IMR-90 (cell line): ENCODE results near the gene PSMD1. TPM values are rescaled to one million over a fixed set of nuclear protein-coding genes. Genes with fewer than 3 reads are reported as not detected.

ENCODE experiments used
- ATAC-seq: fragments of 200-7000 bp; cut with Tn5 transposase; 2 replicates; pipeline ENCODE4 v1.9.1; 2020; ENCODE audit warnings: low read depth, mild to moderate bottlenecking, moderate library complexity
- BruUV-seq: library from RNA; stranded (reverse); fragments of 400-500 nt; replicated peaks from 2 replicates; lab custom pipeline; 2021; lab: Mats Ljungman, UMichigan
- CTCF ChIA-PET: fragments of 300-600 bp; formaldehyde crosslinking; extraction: SDS; loops from one replicate; lab custom pipeline; 2021; ENCODE audit warnings: antibody characterized with exemption; lab: Yijun Ruan, JAX
- POLR2A ChIA-PET: fragments of 300-600 bp; sonication (Branson Sonifier 250); formaldehyde crosslinking; loops from one replicate; lab custom pipeline; 2022; ENCODE audit warnings: antibody characterized with exemption; ENCODE audit not compliant: unreplicated experiment; lab: Charles Lee
- DNase-seq: peaks from one replicate; pipeline ENCODE4 v3.0.0; 2013
- H2AFZ ChIP-seq: replicated peaks from 2 replicates; pipeline ENCODE3; 2013; ENCODE audit warnings: low read length, mild to moderate bottlenecking; ENCODE audit not compliant: poor library complexity
- H2AK5ac ChIP-seq: 2 replicates; pipeline ENCODE4 v1.6.1; 2013; ENCODE audit warnings: low read depth, low read length, inconsistent platforms
- H2AK9ac ChIP-seq: replicated peaks from 2 replicates; pipeline ENCODE3; 2013; ENCODE audit warnings: mild to moderate bottlenecking, low read depth, low read length, moderate library complexity; ENCODE audit not compliant: poor library complexity
- H2BK120ac ChIP-seq: 2 replicates; pipeline ENCODE4 v1.6.1; 2013; ENCODE audit warnings: low read depth, low read length, inconsistent platforms
- H2BK15ac ChIP-seq: 3 replicates; pipeline ENCODE4 v1.6.1; 2013; ENCODE audit warnings: low read depth, low read length, inconsistent platforms
- H2BK20ac ChIP-seq: 2 replicates; pipeline ENCODE4 v1.6.1; 2013; ENCODE audit warnings: low read depth, mild to moderate bottlenecking, inconsistent platforms, low read length, moderate library complexity
- H2BK5ac ChIP-seq: 2 replicates; pipeline ENCODE4 v1.6.1; 2013; ENCODE audit warnings: mild to moderate bottlenecking, low read depth, low read length, inconsistent platforms; ENCODE audit not compliant: poor library complexity, severe bottlenecking
- H3K14ac ChIP-seq: replicated peaks from 2 replicates; pipeline ENCODE4 v1.6.1; 2013; ENCODE audit warnings: low read depth, low read length, inconsistent platforms
- H3K18ac ChIP-seq: 2 replicates; pipeline ENCODE4 v1.6.1; 2013; ENCODE audit warnings: low read depth, low read length, control low read depth
- H3K23ac ChIP-seq: 2 replicates; pipeline ENCODE4 v1.6.1; 2013; ENCODE audit warnings: low read depth, low read length, inconsistent platforms
- H3K27ac ChIP-seq: 2 replicates; pipeline ENCODE4 v1.5.1; 2013; ENCODE audit warnings: mild to moderate bottlenecking, control low read depth, low read length; ENCODE audit not compliant: insufficient read depth
- H3K27me3 ChIP-seq: 2 replicates; pipeline ENCODE4 v1.6.1; 2013; ENCODE audit warnings: low read length; ENCODE audit not compliant: control insufficient read depth, insufficient read depth
- H3K36me3 ChIP-seq: 2 replicates; pipeline ENCODE4 v1.6.1; 2013; ENCODE audit warnings: low read length, mixed read lengths; ENCODE audit not compliant: control insufficient read depth, insufficient read depth
- H3K4ac ChIP-seq: 2 replicates; pipeline ENCODE4 v1.6.1; 2013; ENCODE audit warnings: low read depth, low read length, inconsistent platforms
- H3K4me1 ChIP-seq: 2 replicates; pipeline ENCODE4 v1.6.1; 2013; ENCODE audit warnings: low read length, mixed read lengths; ENCODE audit not compliant: control insufficient read depth, insufficient read depth
- H3K4me2 ChIP-seq: 2 replicates; pipeline ENCODE4 v1.6.1; 2013; ENCODE audit warnings: low read depth, mild to moderate bottlenecking, control low read depth, low read length, moderate library complexity
- H3K4me3 ChIP-seq: 2 replicates; pipeline ENCODE4 v1.5.1; 2013; ENCODE audit warnings: low read depth, mild to moderate bottlenecking, control low read depth, low read length, moderate library complexity; ENCODE audit not compliant: insufficient read depth
- H3K56ac ChIP-seq: 2 replicates; pipeline ENCODE4 v1.6.1; 2013; ENCODE audit warnings: low read length, inconsistent platforms; ENCODE audit not compliant: insufficient read depth; ENCODE audit errors: extremely low read depth
- H3K79me1 ChIP-seq, 2 experiments: 2 replicates each; pipeline ENCODE4 v1.6.1; 2013; ENCODE audit warnings: low read length in 2 of 2, inconsistent platforms in 1 of 2, low read depth in 1 of 2
- H3K9ac ChIP-seq: 2 replicates; pipeline ENCODE4 v1.6.1; 2013; ENCODE audit warnings: low read depth, low read length, control low read depth
- H3K9me1 ChIP-seq: 2 replicates; pipeline ENCODE4 v1.6.1; 2013; ENCODE audit warnings: low read length, inconsistent platforms; ENCODE audit not compliant: insufficient read depth
- H3K9me3 ChIP-seq: 2 replicates; pipeline ENCODE4 v1.6.1; 2013; ENCODE audit warnings: low read length; ENCODE audit not compliant: control insufficient read depth, insufficient read depth
- H4K20me1 ChIP-seq: 2 replicates; pipeline ENCODE4 v1.6.1; 2013; ENCODE audit warnings: low read length, inconsistent platforms; ENCODE audit not compliant: insufficient read depth
- H4K5ac ChIP-seq: 2 replicates; pipeline ENCODE4 v1.6.1; 2013; ENCODE audit warnings: mild to moderate bottlenecking, low read depth, low read length, control low read depth
- H4K8ac ChIP-seq, 2 experiments: 2 replicates each; pipeline ENCODE4 v1.6.1; 2013; ENCODE audit warnings: low read depth in 2 of 2, low read length in 2 of 2, control low read depth in 1 of 2, inconsistent platforms in 1 of 2
- H4K91ac ChIP-seq: 2 replicates; pipeline ENCODE4 v1.6.1; 2013; ENCODE audit warnings: low read depth, low read length, inconsistent platforms; ENCODE audit not compliant: insufficient read depth
- BHLHE40 ChIP-seq: fragments of 150-350 bp; IDR thresholded peaks from 2 replicates; pipeline ENCODE4 v1.6.1; 2016; ENCODE audit warnings: mild to moderate bottlenecking, low read depth, low read length
- CEBPB ChIP-seq: IDR thresholded peaks from 2 replicates; pipeline ENCODE4 v1.6.1; 2012; ENCODE audit warnings: low read depth, low read length, improper control_type of control experiment
- CHD1 ChIP-seq: IDR thresholded peaks from 2 replicates; pipeline ENCODE4 v1.6.1; 2012; ENCODE audit warnings: low read depth, low read length, improper control_type of control experiment
- FOS ChIP-seq: fragments of 150-350 bp; IDR thresholded peaks from 2 replicates; pipeline ENCODE4 v1.6.1; 2016; ENCODE audit warnings: low read depth, low read length
- MAFK ChIP-seq: IDR thresholded peaks from 2 replicates; pipeline ENCODE4 v1.6.1; 2012; ENCODE audit warnings: low read depth, low read length, improper control_type of control experiment
- MAZ ChIP-seq: IDR thresholded peaks from 2 replicates; pipeline ENCODE4 v1.6.1; 2012; ENCODE audit warnings: low read depth, mild to moderate bottlenecking, low read length, improper control_type of control experiment, moderate library complexity, borderline replicate concordance
- MXI1 ChIP-seq: IDR thresholded peaks from 2 replicates; pipeline ENCODE4 v1.6.1; 2012; ENCODE audit warnings: low read depth, mild to moderate bottlenecking, low read length, moderate library complexity, borderline replicate concordance
- NFE2L2 ChIP-seq: fragments of 150-350 bp; IDR thresholded peaks from 2 replicates; pipeline ENCODE4 v1.6.1; 2016; ENCODE audit warnings: low read depth, mild to moderate bottlenecking, low read length
- POLR2A ChIP-seq: IDR thresholded peaks from 2 replicates; pipeline ENCODE4 v1.6.1; 2012; ENCODE audit warnings: mild to moderate bottlenecking, low read depth, low read length
- RAD21 ChIP-seq: IDR thresholded peaks from 2 replicates; pipeline ENCODE4 v1.6.1; 2012; ENCODE audit warnings: low read length, improper control_type of control experiment
- RCOR1 ChIP-seq: IDR thresholded peaks from 2 replicates; pipeline ENCODE4 v1.6.1; 2012; ENCODE audit warnings: mild to moderate bottlenecking, low read length, improper control_type of control experiment; ENCODE audit not compliant: insufficient replicate concordance
- RFX5 ChIP-seq: IDR thresholded peaks from 2 replicates; pipeline ENCODE4 v1.8.0; 2012; ENCODE audit warnings: low read depth, mild to moderate bottlenecking, low read length, moderate library complexity
- SMC3 ChIP-seq: fragments of 150-350 bp; IDR thresholded peaks from 2 replicates; pipeline ENCODE4 v1.6.1; 2016; ENCODE audit warnings: low read depth, mild to moderate bottlenecking, antibody characterized with exemption, low read length, moderate library complexity
- USF2 ChIP-seq: fragments of 150-350 bp; IDR thresholded peaks from 2 replicates; pipeline ENCODE4 v1.6.1; 2017; ENCODE audit warnings: mild to moderate bottlenecking, antibody characterized with exemption, low read length, low read depth
- WGBS, 2 experiments: methylation state at CpG; one replicate each; pipeline versions ENCODE4 v1.1.5 to v1.1.7; 2013; ENCODE audit warnings: missing lambda C conversion rate in 2 of 2; ENCODE audit not compliant: insufficient read length in 1 of 2; ENCODE audit errors: extremely low coverage in 2 of 2; 5-methylcytosine and 5-hydroxymethylcytosine counted together
- dilution Hi-C: fragments of 300-500 bp; cut with HindIII; formaldehyde crosslinking; loops from one replicate; pipeline ENCODE4 v1.14.3; 2018; ENCODE audit warnings: low sequenced_read_pairs; ENCODE audit not compliant: unreplicated experiment
- in situ Hi-C: fragments of 300-500 bp; cut with MboI; formaldehyde crosslinking; loops from 3 replicates; pipeline ENCODE4 v1.14.3; 2019; ENCODE audit warnings: low sequenced_read_pairs, inconsistent platforms, mixed read lengths
- intact Hi-C: fragments of 100-400 bp; cut with micrococcal nuclease; formaldehyde crosslinking; loops from 2 replicates; pipeline ENCODE4 v1.10.0; 2022
- polyA plus RNA-seq, 3 experiments: library from polyadenylated mRNA; depleted of rRNA; stranded (reverse); fragments of >200 nt; gene quantifications; 2 replicates each; pipeline ENCODE4 v1.2.3, GENCODE V29; 2012; ENCODE audit warnings: low replicate concordance in 1 of 3
- total RNA-seq: library from RNA; depleted of rRNA; stranded (reverse); fragments of >200 nt; gene quantifications from 2 replicates; pipeline ENCODE4 v1.2.3, GENCODE V29; 2012
- TF ChIP-seq, protein P1 (sequence below): fragments of 150-350 bp; IDR thresholded peaks from 2 replicates; pipeline ENCODE4 v1.6.1; 2016; ENCODE audit warnings: low read depth, mild to moderate bottlenecking, low read length, moderate library complexity, borderline replicate concordance

PSMD1 gene
- total and polyA plus RNA-seq, 2 of the 4 experiments (the other 2 are of a cell fraction): 89.8 to 181 TPM

DNA sequence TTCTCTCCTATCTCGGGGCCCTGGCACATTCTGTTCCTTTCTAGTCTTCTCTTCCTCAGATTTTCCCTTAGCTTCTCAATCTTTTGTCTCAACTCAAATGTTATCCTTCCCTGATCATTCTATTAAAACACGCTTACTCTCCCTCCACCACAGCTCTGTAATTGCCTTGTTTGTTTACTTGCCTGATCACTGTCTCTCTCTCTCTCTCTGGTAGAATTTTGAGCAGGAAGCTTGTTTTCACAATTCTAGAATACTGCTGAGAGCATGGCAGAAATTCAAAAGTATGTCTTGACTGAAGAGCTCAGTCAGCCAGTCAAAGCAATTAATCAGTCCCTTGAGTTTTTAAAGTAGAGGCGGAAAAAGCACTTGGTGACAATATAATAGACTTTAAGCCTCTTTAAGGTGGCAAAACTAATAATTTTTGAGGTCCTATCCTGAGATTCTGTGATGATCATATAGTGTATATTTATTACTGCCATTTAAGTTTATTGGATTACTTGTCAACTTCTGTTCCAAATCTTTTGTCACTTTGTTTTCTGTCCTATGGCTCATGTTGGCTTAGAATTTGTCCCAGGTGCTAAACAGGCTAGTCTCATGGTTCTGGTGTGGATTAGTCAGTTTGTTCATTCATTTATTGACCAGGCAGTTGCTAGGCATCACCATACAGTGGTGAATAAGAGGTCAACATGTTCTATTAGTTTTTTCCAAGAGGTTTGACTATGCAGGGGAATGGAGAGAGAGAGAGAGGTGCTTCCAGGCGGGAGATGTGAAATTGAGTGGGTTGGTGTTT, 2.3 kb downstream of the PSMD1 start:
- H2BK120ac ChIP-seq: no peak overlapping the region
- H3K18ac ChIP-seq: no peak overlapping the region
- no peak overlapping the region for H2AK9ac ChIP-seq
- H4K5ac ChIP-seq: no peak overlapping the region
- H4K20me1 ChIP-seq: peaks cover 20% of the 10 kb centered on the region; the same call in 1 of the 2 replicates
- no peaks in the 10 kb centered on the region for H3K27me3 ChIP-seq
- CTCF ChIA-PET: interaction anchor here (0.9 kb wide), 1 partner anchor 9 kb away, joined by 3 read pairs; no protein-coding TSS in a partner anchor
- no peak overlapping the region for H3K4me3 ChIP-seq
- no peak overlapping the region for H3K27ac ChIP-seq
- H2BK5ac ChIP-seq: no peak overlapping the region
- 88% methylated on average over 1 of the region's 4 CpGs; no CpG with 5 or more reads in 1 of the 2 experiments for WGBS, 2 experiments
- H2BK20ac ChIP-seq: no peak overlapping the region
- H3K56ac ChIP-seq: no peak overlapping the region
- no peak overlapping the region for H3K23ac ChIP-seq
- peaks cover 3% of the 10 kb centered on the region for H3K9me1 ChIP-seq
- no peak overlapping the region for H4K91ac ChIP-seq
- in situ Hi-C loops (no loop called here), dilution Hi-C loops (no loop called here), intact Hi-C loops (no loop called here)
- no peak overlapping the region for H2AFZ ChIP-seq
- no peak overlapping the region for H3K4ac ChIP-seq
- 0 out of 2 replicates have a peak, but pooled peaks cover 2% of the 10 kb centered on the region for H3K4me1 ChIP-seq
- no peak overlapping the region for H2BK15ac ChIP-seq
- DNase-seq (peak; percentile 22), ATAC-seq (no peak)
- H3K79me1 ChIP-seq: peaks cover 12 to 29% of the 10 kb centered on the region in 2 experiments; a peak in 3 of 4 replicates
- H3K9ac ChIP-seq: no peak overlapping the region
- POLR2A ChIA-PET: no interaction called here
- peaks cover 9% of the 10 kb centered on the region for H3K36me3 ChIP-seq
- no TSS peak for BruUV-seq
- H4K8ac ChIP-seq: no peak overlapping the region
- no peaks in the 10 kb centered on the region for H3K9me3 ChIP-seq
- no peak overlapping the region for H3K14ac ChIP-seq
- peak overlapping the region; percentile 35; the same call in 1 of the 2 replicates for H3K4me2 ChIP-seq
- no peak overlapping the region for H2AK5ac ChIP-seq
- TF ChIP-seq NFE2L2 (no peak), MAFK (no peak), MXI1 (no peak), CEBPB (no peak), MAZ (no peak), RFX5 (no peak), BHLHE40 (no peak), RAD21 (no peak), POLR2A (no peak), RCOR1 (no peak), USF2 (no peak), FOS (no peak), SMC3 (no peak), CHD1 (no peak)
- TF ChIP-seq, protein P1, sequence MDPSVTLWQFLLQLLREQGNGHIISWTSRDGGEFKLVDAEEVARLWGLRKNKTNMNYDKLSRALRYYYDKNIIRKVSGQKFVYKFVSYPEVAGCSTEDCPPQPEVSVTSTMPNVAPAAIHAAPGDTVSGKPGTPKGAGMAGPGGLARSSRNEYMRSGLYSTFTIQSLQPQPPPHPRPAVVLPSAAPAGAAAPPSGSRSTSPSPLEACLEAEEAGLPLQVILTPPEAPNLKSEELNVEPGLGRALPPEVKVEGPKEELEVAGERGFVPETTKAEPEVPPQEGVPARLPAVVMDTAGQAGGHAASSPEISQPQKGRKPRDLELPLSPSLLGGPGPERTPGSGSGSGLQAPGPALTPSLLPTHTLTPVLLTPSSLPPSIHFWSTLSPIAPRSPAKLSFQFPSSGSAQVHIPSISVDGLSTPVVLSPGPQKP: no peak
